Measurements from ENCODE around the gene MST1. TPM values are rescaled to one million over a fixed set of nuclear protein-coding genes. Genes with fewer than 3 reads are reported as not detected.
A peak's percentile ranks its signal among the peaks of the same experiment; 100 is the strongest.

The MST1 gene
- total and polyA plus RNA-seq, 9 of the 15 experiments (the other 6 are each of a cell fraction or from before 2014, with no cell fraction given): 0.08 to 1.8 (median 0.40) TPM

- TF ChIP-seq SPI1 (IDR thresholded peaks at IDR 0.05; ENCODE audit: borderline replicate concordance, low read depth, low read length): peak; percentile 22; the same call in 1 of the 2 replicates
- no peak for TF ChIP-seq MTA2 (IDR thresholded peaks at IDR 0.05; ENCODE audit: low read depth)
- no peak for TF ChIP-seq TCF7 (IDR thresholded peaks at IDR 0.05; ENCODE audit: borderline replicate concordance)
- TF ChIP-seq, protein P1, sequence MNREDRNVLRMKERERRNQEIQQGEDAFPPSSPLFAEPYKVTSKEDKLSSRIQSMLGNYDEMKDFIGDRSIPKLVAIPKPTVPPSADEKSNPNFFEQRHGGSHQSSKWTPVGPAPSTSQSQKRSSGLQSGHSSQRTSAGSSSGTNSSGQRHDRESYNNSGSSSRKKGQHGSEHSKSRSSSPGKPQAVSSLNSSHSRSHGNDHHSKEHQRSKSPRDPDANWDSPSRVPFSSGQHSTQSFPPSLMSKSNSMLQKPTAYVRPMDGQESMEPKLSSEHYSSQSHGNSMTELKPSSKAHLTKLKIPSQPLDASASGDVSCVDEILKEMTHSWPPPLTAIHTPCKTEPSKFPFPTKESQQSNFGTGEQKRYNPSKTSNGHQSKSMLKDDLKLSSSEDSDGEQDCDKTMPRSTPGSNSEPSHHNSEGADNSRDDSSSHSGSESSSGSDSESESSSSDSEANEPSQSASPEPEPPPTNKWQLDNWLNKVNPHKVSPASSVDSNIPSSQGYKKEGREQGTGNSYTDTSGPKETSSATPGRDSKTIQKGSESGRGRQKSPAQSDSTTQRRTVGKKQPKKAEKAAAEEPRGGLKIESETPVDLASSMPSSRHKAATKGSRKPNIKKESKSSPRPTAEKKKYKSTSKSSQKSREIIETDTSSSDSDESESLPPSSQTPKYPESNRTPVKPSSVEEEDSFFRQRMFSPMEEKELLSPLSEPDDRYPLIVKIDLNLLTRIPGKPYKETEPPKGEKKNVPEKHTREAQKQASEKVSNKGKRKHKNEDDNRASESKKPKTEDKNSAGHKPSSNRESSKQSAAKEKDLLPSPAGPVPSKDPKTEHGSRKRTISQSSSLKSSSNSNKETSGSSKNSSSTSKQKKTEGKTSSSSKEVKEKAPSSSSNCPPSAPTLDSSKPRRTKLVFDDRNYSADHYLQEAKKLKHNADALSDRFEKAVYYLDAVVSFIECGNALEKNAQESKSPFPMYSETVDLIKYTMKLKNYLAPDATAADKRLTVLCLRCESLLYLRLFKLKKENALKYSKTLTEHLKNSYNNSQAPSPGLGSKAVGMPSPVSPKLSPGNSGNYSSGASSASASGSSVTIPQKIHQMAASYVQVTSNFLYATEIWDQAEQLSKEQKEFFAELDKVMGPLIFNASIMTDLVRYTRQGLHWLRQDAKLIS (CRISPR knock-in tag; IDR thresholded peaks at IDR 0.05): no peak
- TF ChIP-seq NFE2L1 (tag; IDR thresholded peaks at IDR 0.05; ENCODE audit: borderline replicate concordance, low read depth): no peak
- Histone ChIP-seq H3K9me3 (replicated peaks; ENCODE audit: control insufficient read depth, insufficient read depth, low read depth, low read length) (no peaks in the 10 kb centered on the region), H3K36me3 (ENCODE audit: control insufficient read depth, insufficient read depth, low read length) (no peaks in the 10 kb centered on the region), H3K27ac (ENCODE audit: extremely low read depth, low read depth, low read length) (no peak overlapping the region), H4K20me1 (replicated peaks; ENCODE audit: control insufficient read depth, insufficient read depth, low read length) (no peaks in the 10 kb centered on the region), H3K4me2 (ENCODE audit: insufficient read depth, low read length) (no peak overlapping the region), H3K4me1 (replicated peaks in 1 of 2; ENCODE audit: control insufficient read depth in 2 of 2, insufficient read depth in 2 of 2, low read length in 2 of 2) (peaks cover 0 to 9% of the 10 kb centered on the region in 2 experiments; a peak in 2 of 5 replicates), H3K4me3 (no peak overlapping the region), H3K79me2 (ENCODE audit: control insufficient read depth, insufficient read depth, low read length) (no peaks in the 10 kb centered on the region), H2AFZ (ENCODE audit: low read depth, low read length) (no peak overlapping the region), H3K9ac (ENCODE audit: insufficient read depth in 1 of 2, low read depth in 2 of 2, low read length in 2 of 2) (peak overlapping the region in 1 of 2 experiments; percentile 52; a peak in 1 of 4 replicates), H3K27me3 (ENCODE audit: control insufficient read depth in 2 of 2, insufficient read depth in 2 of 2, low read length in 2 of 2) (no peaks in the 10 kb centered on the region), H3K9me1 (ENCODE audit: control insufficient read depth, insufficient read depth, low read length) (no peaks in the 10 kb centered on the region)
- in situ Hi-C loops (cut with MboI): loop anchor here (10.0 kb wide), 1 partner anchor 101 kb away; no protein-coding TSS in a partner anchor
- DNase-seq (ENCODE audit: extremely low read depth in 1 of 4, low spot score in 3 of 4) (no peak), ATAC-seq (peak; percentile 43), FAIRE-seq (no peak)
- intact Hi-C loops (cut with micrococcal nuclease): no loop called here
- ChIA-PET POLR2A (interaction anchor here (0.9 to 1.1 kb wide), 2 partner anchors 18 to 31 kb away, joined by 4 to 5 read pairs; no protein-coding TSS in a partner anchor), CTCF (ENCODE audit: low intra/inter-chr PET ratio) (no interaction called here)
- 53% methylated on average over 4 of the region's 6 CpGs for WGBS (ENCODE audit: insufficient coverage, low coverage, missing lambda C conversion rate)
- BruUV-seq (replicated peaks): no TSS peak
Observed at GRCh38 chr3:49665822-49666519, 23.3 kb downstream of the MST1 start.
